Suprapubic skin (tissue), 4 donors: ENCODE measurements around the gene CHPF.

Source experiments
- EP300 ChIP-seq: sonication (generic); formaldehyde crosslinking; IDR thresholded peaks from one replicate; pipeline ENCODE4 v1.6.1; 2017; ENCODE audit warnings: antibody characterized with exemption
- POLR2A ChIP-seq, 2 donors: fragments of 450-650 bp; IDR thresholded peaks; one replicate each; pipeline ENCODE4 v1.6.1; 2017; ENCODE audit warnings: antibody characterized with exemption in 2 of 2, mild to moderate bottlenecking in 2 of 2, moderate library complexity in 2 of 2
- POLR2AphosphoS5 ChIP-seq, 3 donors: sonication (generic); formaldehyde crosslinking; IDR thresholded peaks; one replicate each; pipeline ENCODE4 v1.6.1; 2017; ENCODE audit warnings: antibody characterized with exemption in 3 of 3
- TF ChIP-seq, protein P1 (sequence below), 2 donors: fragments of 200-600 bp in 1 of 2; fragments of 450-650 bp in 1 of 2; sonication (generic) in 1 of 2; IDR thresholded peaks; one replicate each; pipeline ENCODE4 v1.5.1; 2016 to 2019; ENCODE audit warnings: antibody characterized with exemption in 2 of 2, mild to moderate bottlenecking in 1 of 2, moderate library complexity in 1 of 2

DNA sequence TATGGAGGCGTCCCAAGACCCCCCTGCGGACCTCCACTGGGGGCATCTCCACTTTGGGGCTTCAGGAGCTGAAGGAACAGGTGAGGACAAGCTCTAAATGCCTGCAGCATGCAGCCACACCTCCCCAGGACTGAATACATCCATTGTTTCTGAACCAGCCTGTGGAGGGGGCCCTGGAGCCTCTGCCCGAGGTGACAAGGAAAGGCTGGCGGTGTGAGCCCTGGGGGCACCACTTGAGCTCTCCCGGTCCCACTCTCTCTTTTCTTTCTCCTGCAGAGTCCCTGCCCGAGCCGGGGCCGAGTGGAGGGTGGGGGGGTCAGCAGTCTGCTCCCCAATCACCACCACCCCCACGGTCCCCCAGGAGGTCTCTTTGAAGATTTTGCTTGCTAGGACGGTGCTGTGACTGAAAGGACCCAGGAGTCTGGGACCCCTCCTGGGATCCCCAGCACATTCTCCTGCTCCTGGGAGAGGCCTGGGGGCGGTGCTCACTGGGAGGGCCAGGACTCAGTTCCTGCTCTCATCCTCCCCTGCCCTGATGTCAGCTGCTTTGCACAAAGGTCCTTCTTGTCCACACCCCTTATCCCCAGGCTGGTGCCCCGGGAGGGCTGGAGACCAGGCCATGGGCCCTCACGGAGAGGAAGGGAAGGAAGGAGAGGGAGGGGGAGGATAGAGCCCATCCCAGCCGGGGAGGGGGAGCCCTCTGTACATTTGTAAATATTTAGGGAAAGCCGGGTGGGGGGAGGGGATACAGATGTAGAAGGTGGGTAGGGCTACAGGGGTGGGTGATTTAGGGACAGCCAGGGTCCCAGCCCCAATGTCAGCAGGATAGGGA is 5.7 kb downstream of the CHPF start:
- TF ChIP-seq, protein P1, sequence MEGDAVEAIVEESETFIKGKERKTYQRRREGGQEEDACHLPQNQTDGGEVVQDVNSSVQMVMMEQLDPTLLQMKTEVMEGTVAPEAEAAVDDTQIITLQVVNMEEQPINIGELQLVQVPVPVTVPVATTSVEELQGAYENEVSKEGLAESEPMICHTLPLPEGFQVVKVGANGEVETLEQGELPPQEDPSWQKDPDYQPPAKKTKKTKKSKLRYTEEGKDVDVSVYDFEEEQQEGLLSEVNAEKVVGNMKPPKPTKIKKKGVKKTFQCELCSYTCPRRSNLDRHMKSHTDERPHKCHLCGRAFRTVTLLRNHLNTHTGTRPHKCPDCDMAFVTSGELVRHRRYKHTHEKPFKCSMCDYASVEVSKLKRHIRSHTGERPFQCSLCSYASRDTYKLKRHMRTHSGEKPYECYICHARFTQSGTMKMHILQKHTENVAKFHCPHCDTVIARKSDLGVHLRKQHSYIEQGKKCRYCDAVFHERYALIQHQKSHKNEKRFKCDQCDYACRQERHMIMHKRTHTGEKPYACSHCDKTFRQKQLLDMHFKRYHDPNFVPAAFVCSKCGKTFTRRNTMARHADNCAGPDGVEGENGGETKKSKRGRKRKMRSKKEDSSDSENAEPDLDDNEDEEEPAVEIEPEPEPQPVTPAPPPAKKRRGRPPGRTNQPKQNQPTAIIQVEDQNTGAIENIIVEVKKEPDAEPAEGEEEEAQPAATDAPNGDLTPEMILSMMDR (IDR thresholded peaks at IDR 0.05): no peak
- TF ChIP-seq EP300: no peak
- no peak for TF ChIP-seq POLR2AphosphoS5 (IDR thresholded peaks at IDR 0.05)
- TF ChIP-seq POLR2A (IDR thresholded peaks at IDR 0.05): no peak
